HepG2 (cell line): ENCODE data around the gene UBALD1. TPM values are rescaled to one million over a fixed set of nuclear protein-coding genes. Genes with fewer than 3 reads are reported as not detected.

ENCODE experiments used
- BRD4 ChIP-seq: sonication (generic); formaldehyde crosslinking; IDR thresholded peaks from 2 replicates; pipeline ENCODE4 v1.4.0; 2020; ENCODE audit warnings: missing genetic modification reagents
- CC2D1A ChIP-seq: sonication (generic); formaldehyde crosslinking; IDR thresholded peaks from 2 replicates; pipeline ENCODE4 v1.8.1; 2023; ENCODE audit warnings: mild to moderate bottlenecking, missing genetic modification reagents
- CTCF ChIP-seq: sonication (generic); formaldehyde crosslinking; IDR thresholded peaks from 2 replicates; pipeline ENCODE4 v1.5.0; 2020; ENCODE audit warnings: mild to moderate bottlenecking, missing genetic modification reagents, moderate library complexity
- DDIT3 ChIP-seq: sonication (generic); formaldehyde crosslinking; IDR thresholded peaks from 2 replicates; pipeline ENCODE4 v1.4.0; 2020; ENCODE audit warnings: mild to moderate bottlenecking, missing genetic modification reagents
- ISL2 ChIP-seq: sonication (generic); formaldehyde crosslinking; IDR thresholded peaks from 2 replicates; pipeline ENCODE4 v1.5.0; 2020; ENCODE audit warnings: missing genetic modification reagents
- KDM3A ChIP-seq: IDR thresholded peaks from 2 replicates; pipeline ENCODE4 v1.6.1; 2018; ENCODE audit warnings: low read depth, missing compliant biosample characterization
- MTA1 ChIP-seq: sonication (generic); formaldehyde crosslinking; IDR thresholded peaks from 2 replicates; pipeline ENCODE4 v1.4.0; 2020; ENCODE audit warnings: missing genetic modification reagents, mild to moderate bottlenecking, borderline replicate concordance
- MYC ChIP-seq: sonication (generic); formaldehyde crosslinking; IDR thresholded peaks from 2 replicates; pipeline ENCODE4 v1.9.0; 2021; ENCODE audit warnings: missing genetic modification reagents, borderline replicate concordance
- NFE2 ChIP-seq: sonication (generic); formaldehyde crosslinking; IDR thresholded peaks from 2 replicates; pipeline ENCODE4 v1.4.0; 2020; ENCODE audit warnings: missing genetic modification reagents
- PCBP1 ChIP-seq: fragments of 200-400 bp; formaldehyde crosslinking; IDR thresholded peaks from 2 replicates; pipeline ENCODE4 v1.6.1; 2017; ENCODE audit warnings: mild to moderate bottlenecking, low read depth, low read length, borderline replicate concordance
- PPARG ChIP-seq: conservative IDR thresholded peaks from 2 replicates; pipeline ENCODE4 v1.6.1; 2016; ENCODE audit warnings: missing biosample characterization, missing genetic modification reagents
- RCOR2 ChIP-seq: IDR thresholded peaks from 2 replicates; pipeline ENCODE4 v1.6.1; 2016; ENCODE audit warnings: missing biosample characterization, missing genetic modification reagents
- REPIN1 ChIP-seq: sonication (generic); formaldehyde crosslinking; IDR thresholded peaks from 2 replicates; pipeline ENCODE4 v1.8.0; 2022; ENCODE audit warnings: missing genetic modification reagents, low read depth, mild to moderate bottlenecking, borderline replicate concordance
- RFX3 ChIP-seq: IDR thresholded peaks from 2 replicates; pipeline ENCODE4 v1.6.1; 2016; ENCODE audit warnings: missing biosample characterization, missing genetic modification reagents
- SCMH1 ChIP-seq: sonication (generic); formaldehyde crosslinking; IDR thresholded peaks from 2 replicates; pipeline ENCODE4 v1.9.0; 2021; ENCODE audit warnings: missing genetic modification reagents, mild to moderate bottlenecking, borderline replicate concordance
- SMAD9 ChIP-seq: sonication (generic); formaldehyde crosslinking; IDR thresholded peaks from 2 replicates; pipeline ENCODE4 v1.5.1; 2020; ENCODE audit warnings: mild to moderate bottlenecking, missing genetic modification reagents
- SNAI1 ChIP-seq: sonication (generic); formaldehyde crosslinking; IDR thresholded peaks from 2 replicates; pipeline ENCODE4 v1.5.0; 2020; ENCODE audit warnings: mild to moderate bottlenecking, missing genetic modification reagents, borderline replicate concordance
- STAT6 ChIP-seq: sonication (generic); formaldehyde crosslinking; IDR thresholded peaks from 2 replicates; pipeline ENCODE4 v1.4.0; 2020; ENCODE audit warnings: missing genetic modification reagents, mild to moderate bottlenecking, borderline replicate concordance
- TCF7 ChIP-seq: sonication (generic); IDR thresholded peaks from 2 replicates; pipeline ENCODE4 v1.6.1; 2016; ENCODE audit warnings: antibody characterized with exemption, low read depth
- U2AF2 ChIP-seq: fragments of 200-400 bp; formaldehyde crosslinking; IDR thresholded peaks from 2 replicates; pipeline ENCODE4 v1.6.1; 2017; ENCODE audit warnings: low read depth, mild to moderate bottlenecking, low read length
- ZMAT3 ChIP-seq: sonication (generic); formaldehyde crosslinking; conservative IDR thresholded peaks from 2 replicates; pipeline ENCODE4 v1.7.0; 2021; ENCODE audit warnings: missing genetic modification reagents
- ZNF101 ChIP-seq: sonication (generic); formaldehyde crosslinking; IDR thresholded peaks from 2 replicates; pipeline ENCODE4 v1.4.0; 2020; ENCODE audit warnings: mild to moderate bottlenecking, low read depth, missing genetic modification reagents, borderline replicate concordance
- ZNF12 ChIP-seq: sonication (generic); formaldehyde crosslinking; IDR thresholded peaks from 2 replicates; pipeline ENCODE4 v1.5.0; 2020; ENCODE audit warnings: missing genetic modification reagents
- ZNF510 ChIP-seq: sonication (generic); formaldehyde crosslinking; IDR thresholded peaks from 2 replicates; pipeline ENCODE4 v1.4.0; 2020; ENCODE audit warnings: low read depth, mild to moderate bottlenecking, missing genetic modification reagents
- ZNF713 ChIP-seq: sonication (generic); formaldehyde crosslinking; IDR thresholded peaks from 2 replicates; pipeline ENCODE4 v1.4.0; 2020; ENCODE audit warnings: mild to moderate bottlenecking, missing genetic modification reagents
- polyA plus RNA-seq, 8 experiments: library from polyadenylated mRNA; depleted of rRNA in 3 of 8; stranded (reverse) in 7 of 8; unstranded in 1 of 8; fragments of >200 nt; fragmentation: Illumina TruSeq in 4 of 8; extraction: Trizol in 4 of 8; gene quantifications; 2 replicates each; pipeline versions ENCODE4 v1.2.1 to v1.2.3, GENCODE V29; 2011 to 2016; ENCODE audit warnings: low read depth in 4 of 8, missing spikeins in 1 of 8, mixed read lengths in 1 of 8; ENCODE audit not compliant: insufficient read depth in 1 of 8
- total RNA-seq, 5 experiments: library from RNA; depleted of rRNA; stranded (reverse); fragments of >200 nt; fragmentation: Illumina TruSeq; extraction: Trizol; gene quantifications; 2 replicates each; pipeline ENCODE4 v1.2.3, GENCODE V29; 2016; ENCODE audit warnings: low read depth in 1 of 5

The UBALD1 gene
- total and polyA plus RNA-seq, 2 of the 13 experiments (the other 11 are each of a cell fraction or from before 2014, with no cell fraction given), result 6.8 to 12.3 TPM

GRCh38 chr16:4614571-4615383 is at the start of gene UBALD1 (continued):
- TF ChIP-seq CTCF (no peak), ZNF12 (CRISPR knock-in tag) (peak; percentile 66), MTA1 (CRISPR knock-in tag) (0 out of 2 replicates have a peak, but pooled peaks have one; percentile 44), ISL2 (CRISPR knock-in tag) (peak; percentile 75; the same call in 1 of the 2 replicates), BRD4 (CRISPR knock-in tag) (peak; percentile 75; the same call in 1 of the 2 replicates), ZMAT3 (no peak), SCMH1 (CRISPR knock-in tag) (no peak), PCBP1 (no peak), CC2D1A (CRISPR knock-in tag) (0 out of 2 replicates have a peak, but pooled peaks have one; percentile 26), SNAI1 (CRISPR knock-in tag) (no peak), TCF7 (no peak), NFE2 (CRISPR knock-in tag) (no peak), MYC (CRISPR knock-in tag) (peak; percentile 95), U2AF2 (no peak), ZNF101 (CRISPR knock-in tag) (no peak), STAT6 (CRISPR knock-in tag) (no peak), RCOR2 (CRISPR knock-in tag) (no peak), DDIT3 (CRISPR knock-in tag) (no peak), SMAD9 (CRISPR knock-in tag) (no peak), PPARG (peak; percentile 56), ZNF510 (CRISPR knock-in tag) (no peak; the same call in 1 of the 2 replicates), REPIN1 (CRISPR knock-in tag) (no peak; the same call in 1 of the 2 replicates), ZNF713 (CRISPR knock-in tag) (no peak), KDM3A (CRISPR knock-in tag) (peak; percentile 61; the same call in 1 of the 2 replicates), RFX3 (CRISPR knock-in tag) (0 out of 2 replicates have a peak, but pooled peaks have one; percentile 19)
